OCI-M2 (cell line): ENCODE measurements around the gene ZNF557.

Experiments used
- DNase-seq: peaks from one replicate; lab custom pipeline; 2025; ENCODE audit not compliant: unreplicated experiment; lab: John Stamatoyannopoulos, UW

Gene ZNF557

DNA sequence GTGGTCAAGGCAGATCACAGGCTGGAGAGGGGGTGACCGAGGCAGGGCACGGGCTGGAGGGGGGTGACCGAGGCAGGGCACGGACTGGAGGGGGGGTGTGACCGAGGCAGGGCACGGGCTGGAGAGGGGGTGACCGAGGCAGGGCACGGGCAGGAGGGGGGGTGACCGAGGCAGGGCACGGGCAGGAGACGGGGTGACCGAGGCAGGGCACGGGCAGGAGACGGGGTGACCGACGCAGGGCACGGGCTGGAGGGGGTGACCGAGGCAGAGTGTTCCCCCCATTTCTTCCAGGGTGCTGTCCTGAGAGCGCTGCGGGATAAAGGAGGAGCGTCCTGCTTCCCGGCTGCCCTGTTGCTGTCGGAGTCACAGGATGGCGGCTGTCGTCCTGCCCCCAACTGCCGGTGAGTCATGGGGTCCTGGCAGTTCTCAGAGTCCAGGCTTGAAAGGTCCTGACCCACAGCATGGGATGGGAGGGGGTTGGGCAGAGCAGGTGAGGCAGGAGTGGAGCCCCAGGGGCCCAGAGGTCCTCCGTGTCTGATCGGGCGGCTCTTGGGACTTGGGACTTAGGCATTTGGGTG is 5.3 kb downstream of the ZNF557 start:
- DNase-seq = no peak

DNA sequence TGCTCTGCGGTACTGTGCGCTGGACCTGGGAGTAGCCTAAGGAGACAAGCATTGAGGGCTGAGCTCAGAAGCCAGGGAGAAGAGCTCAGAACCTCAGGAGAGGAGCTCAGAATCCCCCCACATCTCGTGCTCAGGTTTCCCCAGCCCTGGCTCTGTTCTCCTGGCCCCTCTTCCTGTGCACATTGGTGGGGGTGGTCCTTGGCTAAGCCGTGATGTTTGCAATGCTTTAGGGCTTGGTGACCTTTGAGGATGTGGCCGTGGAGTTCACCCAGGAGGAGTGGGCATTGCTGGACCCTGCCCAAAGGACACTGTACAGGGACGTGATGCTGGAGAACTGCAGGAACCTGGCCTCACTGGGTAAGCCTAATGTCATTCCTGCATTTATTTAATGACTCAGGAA is 6.6 kb downstream of the ZNF557 start:
- DNase-seq = no peak

DNA sequence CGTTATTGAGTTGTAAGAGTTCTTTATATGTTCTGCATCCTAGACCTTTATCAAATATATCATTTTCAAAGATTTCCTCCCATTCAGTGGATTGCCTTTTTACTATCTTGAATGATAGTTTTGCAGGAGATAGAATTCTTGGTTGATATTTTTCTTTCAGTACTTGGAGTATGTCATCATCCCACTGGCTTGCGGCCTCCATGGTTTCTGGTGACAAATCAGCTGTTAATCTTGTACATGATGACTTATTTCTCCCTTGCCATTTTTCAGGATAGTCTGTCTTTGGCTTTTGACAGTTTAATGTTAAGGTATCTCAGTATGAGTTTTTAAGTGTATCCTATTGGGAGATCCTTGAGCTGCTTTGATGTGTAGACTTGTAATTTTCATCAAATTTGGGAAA is 8.5 kb downstream of the ZNF557 start:
- DNase-seq = no peak

DNA sequence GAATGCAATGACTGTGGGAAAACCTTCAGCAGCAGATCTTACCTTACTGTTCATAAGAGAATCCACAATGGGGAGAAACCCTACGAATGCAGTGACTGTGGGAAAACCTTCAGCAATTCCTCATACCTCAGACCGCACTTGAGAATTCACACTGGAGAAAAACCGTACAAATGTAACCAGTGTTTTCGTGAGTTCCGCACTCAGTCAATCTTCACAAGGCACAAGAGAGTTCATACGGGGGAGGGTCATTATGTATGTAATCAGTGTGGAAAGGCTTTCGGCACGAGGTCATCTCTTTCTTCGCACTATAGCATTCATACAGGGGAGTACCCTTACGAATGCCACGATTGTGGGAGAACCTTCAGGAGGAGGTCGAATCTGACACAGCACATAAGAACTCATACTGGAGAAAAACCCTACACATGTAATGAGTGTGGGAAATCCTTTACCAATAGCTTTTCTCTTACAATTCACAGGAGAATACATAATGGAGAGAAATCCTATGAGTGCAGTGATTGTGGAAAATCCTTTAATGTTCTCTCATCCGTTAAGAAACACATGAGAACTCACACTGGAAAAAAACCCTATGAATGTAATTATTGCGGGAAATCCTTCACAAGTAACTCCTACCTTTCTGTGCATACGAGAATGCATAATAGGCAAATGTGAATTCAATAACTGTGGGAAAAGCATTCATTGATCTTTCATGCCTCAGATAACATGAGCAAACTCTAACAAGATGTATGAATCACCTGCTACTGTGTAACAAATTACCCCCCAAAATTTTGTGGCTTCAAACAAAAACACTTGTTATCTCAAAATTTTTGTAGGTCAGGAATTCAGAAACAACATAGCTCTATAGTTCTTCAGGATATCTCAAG is 13.8 kb downstream of the ZNF557 start:
- DNase-seq = no peak

DNA sequence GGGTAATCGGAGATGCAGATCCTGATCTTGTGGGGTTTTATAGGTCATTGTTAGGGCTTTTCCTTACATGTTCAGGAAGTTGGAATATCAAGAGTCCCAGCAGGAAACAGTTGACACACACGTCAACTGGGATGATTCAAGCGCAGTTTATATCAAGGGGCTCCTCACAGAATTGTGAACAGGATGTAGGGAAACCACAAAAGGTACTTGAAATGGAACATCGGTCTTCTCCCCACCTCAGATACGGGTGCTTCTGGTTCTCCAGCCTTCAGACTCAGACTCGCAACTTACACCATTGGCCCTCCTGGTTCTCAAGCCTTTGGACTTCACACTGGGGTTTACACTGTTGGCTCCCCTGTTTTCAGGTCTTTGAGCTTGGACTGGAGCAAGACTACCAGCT is 19.5 kb downstream of the ZNF557 start:
- no peak for DNase-seq

DNA sequence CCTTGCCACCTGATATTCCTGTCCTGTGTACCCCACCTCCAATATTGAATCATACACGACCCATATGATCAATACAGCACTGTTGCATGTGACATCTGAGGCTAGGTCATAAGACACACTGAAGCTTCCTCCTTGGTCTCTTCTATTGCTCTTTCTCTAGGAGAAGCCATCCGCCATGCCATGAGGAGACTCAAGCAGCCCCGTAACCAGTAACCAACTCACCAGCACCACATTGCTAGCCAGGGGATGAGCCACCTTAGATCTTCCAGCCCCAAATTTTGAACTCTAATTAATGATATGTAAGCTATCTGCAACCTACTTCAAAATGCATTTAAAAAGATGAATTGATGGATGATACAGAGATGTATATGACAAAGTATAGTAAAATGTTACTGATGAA is 28.6 kb downstream of the ZNF557 start:
- DNase-seq = no peak

DNA sequence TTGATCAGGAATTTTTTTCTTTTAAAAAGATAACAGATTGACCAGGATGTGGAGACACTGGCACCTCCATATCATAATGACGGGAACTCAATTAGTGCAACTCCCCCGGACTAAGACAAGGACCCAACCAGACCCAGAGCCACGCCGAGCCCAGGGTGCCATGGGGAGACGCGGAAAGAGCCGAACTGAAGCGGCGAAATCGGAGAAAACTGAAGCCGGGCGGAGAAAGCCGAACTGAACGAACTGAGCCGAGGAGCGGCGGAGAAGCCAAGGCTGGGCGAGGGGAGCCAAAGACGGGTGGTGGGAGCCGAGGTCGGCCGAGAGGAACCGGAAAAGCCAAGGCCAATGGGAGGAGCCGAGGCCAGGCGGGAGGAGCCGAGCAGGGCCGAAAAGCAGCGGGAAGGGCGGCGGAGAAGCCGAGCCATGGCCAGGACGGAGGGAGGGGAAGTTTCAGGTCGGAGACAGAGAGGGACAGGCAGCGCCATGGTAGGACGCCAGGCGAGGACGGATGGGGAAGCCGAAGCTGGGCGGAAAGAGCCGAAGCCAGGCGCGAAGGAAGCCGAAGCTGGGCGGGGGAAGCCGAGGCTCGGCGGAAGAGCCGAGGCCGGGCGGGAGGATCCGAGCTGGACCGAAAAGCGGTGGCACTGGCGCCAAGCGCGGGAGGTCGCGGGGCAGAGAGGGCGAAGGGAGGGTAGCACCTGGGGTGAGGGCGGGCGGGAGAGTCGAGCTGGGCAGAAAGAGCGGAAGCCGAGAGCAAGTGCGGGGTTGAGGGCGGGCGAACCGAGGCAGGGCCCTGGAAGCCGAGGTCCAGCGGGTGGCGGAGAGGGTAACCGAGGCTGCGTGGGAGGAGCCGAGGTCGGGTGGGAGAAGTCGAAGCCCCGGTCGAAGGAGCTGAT is 29.4 kb downstream of the ZNF557 start:
- DNase-seq = peak; percentile 52

DNA sequence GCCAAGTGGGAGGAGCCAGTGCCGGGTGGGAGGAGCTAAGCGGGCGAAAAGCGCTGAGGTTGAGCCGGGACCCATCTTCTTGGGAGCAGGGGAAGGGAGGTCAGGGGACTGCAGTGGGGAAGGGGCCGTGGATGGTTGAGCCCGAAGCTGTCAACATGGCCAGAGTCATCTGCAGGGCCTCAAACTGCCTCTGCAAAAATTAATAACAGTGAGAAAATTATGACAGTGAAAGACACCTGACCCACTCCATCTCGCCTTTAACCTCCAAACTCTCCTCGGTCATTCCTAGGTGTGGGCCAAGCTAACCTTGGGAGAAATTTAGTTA is 30.1 kb downstream of the ZNF557 start:
- no peak for DNase-seq

DNA sequence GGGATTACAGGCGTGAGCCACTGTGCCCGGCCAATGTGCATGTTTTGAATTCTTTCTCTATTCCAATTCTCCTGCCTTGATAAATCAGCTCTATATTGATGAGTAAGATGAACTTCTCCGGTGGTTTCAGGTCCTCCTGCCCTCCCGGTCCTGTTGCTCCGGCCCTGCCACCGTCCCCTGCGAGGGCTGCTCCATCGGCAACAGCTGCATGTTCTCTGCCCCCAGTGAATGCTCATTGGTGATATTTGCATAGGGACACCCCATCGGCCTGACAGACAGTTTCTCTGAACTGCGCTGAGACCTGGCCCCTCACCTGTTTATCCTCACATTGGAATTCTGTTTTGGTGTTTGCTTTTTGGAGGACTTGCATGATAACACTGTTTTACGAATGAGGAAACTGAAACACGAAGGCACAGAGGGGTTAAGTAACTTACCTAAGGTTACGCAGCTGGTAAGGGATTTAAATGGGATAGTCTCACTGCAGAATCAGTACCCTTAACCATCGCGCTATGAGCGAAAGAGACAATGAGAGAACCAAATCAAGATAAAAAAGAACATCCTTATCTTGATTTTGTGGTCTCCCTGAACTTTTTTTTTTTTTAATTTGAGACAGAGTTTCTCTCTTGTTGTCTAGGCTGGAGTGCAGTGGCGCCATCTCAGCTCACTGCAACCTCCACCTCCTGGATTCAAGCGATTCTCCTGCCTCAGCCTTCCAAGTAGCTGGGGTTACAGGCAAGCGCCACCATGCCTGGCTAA is 32.2 kb downstream of the ZNF557 start:
- no peak for DNase-seq

DNA sequence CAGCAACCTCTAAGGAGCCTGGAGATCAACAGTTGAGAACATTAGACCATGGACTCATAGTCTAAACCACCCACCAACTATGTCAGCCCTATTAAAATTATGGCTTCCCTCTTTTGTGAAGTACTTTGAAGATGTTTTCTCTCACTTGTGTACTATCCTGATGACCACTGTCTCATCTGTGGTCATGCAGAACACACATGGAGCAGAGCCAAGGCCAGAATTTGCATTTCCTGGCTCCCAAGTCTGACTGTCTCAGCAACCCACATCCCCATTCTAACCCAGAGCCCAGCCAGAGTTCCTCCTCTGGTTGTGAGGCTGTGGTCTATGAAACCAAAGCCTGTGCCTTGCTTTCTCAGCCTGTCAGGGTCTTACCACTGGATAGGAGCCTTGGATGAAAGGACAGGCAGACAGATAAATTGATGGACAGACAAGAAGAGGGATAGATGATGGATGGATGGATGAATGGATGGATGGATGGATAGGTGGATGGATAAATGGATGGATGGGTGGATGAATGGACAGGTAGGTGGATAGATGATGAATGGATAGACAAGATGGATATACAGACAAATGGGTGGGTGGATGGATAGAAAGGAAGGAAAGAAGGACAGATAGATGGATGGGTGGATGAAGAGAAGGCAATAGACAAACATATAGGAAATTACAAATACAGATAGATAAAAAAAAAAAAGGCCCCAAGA is 35.4 kb downstream of the ZNF557 start:
- DNase-seq = no peak

DNA sequence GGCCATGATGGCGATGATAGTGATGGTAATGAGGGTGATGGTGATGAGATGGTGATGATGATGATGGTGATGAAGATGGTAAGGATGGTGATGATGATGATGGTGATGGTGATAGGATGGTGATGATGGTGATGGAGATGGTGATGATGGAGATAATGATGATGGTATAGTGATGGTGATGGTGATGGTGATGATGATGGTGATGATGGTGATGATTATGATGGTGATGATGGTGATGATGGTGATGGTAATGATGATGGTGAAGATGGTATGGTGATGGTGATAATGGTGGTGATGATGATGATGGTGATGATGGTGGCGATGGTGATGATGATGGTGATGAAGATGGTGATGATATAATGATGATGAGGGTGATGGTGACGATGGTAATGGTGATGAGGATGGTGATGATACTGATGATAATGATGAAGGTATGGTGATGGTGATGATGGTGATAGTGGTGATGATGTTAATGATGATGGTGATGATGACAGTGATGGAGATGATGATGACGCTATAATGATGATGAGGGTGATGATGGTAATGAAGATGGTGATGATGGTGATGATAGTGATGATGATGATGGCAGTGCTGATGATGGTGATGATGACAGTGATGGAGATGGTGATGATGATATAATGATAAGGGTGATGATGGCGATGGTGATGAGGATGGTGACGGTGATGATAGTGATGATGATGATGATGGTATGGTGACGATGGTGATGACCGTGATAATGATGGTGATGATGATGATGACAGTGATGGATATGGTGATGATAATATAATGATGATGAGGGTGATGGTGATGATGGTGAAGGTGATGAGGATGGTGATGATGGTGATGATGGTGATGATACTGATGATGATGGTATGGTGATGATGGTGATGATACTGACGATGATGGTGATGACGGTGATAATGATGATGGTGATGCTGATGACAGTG is 37.5 kb downstream of the ZNF557 start:
- DNase-seq = no peak

DNA sequence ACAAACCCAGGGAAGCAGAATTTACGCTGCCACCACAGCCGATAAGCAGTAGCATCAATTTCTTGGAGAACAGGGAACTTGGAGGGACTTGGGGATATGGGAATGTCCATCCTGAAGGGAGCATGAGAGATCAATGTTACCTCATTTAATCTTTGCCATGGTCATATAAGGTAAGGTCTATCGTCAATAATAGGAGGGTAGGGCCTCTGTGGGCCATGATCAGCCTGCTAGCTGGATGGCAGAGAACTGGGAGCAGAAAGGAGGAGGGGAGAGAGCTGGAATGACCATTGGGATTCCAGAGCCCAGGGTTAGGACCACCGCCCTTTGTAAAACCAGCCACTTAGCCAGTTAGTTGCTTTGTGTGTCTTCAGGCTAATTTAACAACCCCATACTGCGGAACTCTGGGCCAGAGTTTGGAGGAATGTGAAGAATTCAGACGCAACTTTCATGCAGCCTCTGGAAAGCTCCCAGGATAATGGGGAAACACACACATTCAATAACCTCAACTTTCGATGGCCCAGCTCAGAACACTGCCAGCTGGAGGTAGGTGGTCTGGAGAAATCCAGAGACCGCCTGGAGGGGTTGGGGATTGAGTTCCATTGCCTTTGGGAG is 40.3 kb downstream of the ZNF557 start:
- no peak for DNase-seq

DNA sequence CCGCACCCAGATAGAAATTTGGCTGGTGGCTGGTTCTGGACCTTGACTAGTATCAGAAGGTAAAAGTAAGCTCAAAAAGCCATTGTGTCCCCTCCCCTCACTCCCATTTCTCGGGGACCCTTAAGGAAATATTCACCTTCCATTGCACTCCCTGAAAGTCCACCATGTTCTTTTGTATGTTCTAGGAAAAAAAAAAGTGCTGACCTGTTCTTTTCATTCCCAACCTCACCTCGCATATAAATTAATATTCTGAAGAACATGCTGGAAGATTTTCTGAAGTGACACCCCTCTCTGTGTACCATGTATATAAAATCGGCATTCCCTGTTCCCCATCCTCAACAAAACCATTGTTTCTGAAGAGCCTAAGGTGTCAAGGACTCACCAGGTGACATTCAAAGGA is 43.2 kb downstream of the ZNF557 start:
- no peak for DNase-seq

DNA sequence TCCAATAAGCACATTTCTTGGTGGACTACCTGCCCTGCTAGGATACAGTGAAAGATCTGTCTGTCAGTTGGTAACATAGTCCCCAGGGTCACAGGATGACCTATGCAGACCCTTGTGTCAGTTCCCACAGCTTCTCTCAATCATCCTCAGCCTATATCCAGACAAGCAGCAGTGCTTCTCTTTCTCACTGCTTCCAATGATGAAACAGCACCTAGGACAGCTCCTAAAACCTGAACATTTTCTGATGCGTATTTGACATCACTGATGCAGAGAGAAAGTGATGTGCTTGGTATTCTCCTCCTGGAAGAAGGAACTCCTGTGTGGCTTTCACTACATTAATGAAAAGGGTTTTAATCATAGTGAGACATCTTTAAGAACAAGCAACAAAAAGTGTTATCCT is 43.7 kb downstream of the ZNF557 start:
- DNase-seq = no peak

DNA sequence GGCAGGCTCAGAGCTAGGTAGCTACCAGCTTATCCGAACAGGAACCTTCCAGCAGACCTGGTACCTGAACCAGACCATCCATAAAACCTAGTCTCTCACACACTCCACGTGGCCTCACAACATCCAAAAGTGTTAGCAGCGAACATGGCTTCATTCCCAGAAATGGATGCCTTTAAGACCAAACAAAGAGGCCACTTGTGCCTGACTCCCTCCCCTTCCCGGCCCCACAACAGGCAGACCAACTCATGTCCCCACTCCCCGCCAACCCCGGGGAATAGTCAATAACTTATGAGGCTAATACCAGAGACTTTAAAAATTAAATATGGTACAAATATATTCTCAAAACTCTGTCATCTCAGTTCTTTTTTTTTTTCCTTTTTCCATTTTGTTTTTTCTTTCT is 46.2 kb downstream of the ZNF557 start:
- DNase-seq = no peak

DNA sequence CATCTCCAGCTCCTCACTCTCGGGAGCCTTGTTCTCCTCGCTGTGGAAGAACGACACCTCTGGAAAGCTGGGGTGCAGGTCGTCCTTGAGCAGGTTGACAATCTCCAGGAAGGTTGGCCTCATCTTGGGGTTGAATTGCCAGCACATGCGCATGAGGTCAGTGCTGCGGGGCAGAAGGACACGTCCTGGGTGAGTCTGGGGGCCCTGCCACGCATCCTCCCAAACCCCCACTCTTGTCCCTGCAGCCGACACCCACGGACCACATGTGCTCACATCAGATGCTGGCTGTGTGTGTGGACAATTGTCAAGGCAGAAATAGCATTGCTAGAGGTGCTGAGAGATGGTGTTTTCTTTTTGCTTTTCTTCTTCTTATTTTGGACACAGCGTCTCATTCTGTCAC is 47.7 kb downstream of the ZNF557 start:
- no peak for DNase-seq

DNA sequence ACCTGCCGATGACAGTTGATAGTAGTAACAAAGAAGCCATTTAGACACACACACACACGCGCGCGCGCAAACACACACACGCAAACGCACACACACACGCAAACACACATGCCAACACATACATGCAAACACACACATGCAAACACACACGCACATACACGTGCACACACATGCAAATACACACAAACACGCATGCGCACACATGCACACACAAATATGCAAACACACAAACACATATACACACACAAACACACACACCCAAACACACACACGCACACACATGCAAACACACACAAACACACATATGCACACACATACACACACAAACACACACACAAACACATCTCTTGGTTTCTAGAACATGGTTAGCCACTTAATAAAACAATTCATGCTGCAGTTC is 50.1 kb downstream of the ZNF557 start:
- DNase-seq = no peak

DNA sequence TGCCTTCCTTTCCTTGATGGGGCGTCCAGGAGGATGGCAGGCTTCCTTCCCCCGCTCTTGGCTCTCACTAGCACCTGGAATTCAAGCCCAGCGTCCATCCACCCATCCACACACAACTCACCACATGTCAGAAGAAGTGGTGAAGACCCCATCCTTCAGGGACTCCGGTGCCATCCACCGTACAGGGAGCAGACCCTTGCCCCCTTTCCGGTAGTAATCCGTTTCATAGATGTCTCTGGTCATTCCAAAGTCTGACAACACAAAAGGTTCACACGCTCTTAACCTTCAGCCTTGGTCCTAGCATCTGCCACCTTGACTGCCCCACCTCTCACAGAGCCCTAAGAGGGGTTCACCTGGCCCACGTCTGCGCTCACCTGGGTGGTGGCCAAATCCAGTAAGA is 51.0 kb downstream of the ZNF557 start:
- DNase-seq = no peak

DNA sequence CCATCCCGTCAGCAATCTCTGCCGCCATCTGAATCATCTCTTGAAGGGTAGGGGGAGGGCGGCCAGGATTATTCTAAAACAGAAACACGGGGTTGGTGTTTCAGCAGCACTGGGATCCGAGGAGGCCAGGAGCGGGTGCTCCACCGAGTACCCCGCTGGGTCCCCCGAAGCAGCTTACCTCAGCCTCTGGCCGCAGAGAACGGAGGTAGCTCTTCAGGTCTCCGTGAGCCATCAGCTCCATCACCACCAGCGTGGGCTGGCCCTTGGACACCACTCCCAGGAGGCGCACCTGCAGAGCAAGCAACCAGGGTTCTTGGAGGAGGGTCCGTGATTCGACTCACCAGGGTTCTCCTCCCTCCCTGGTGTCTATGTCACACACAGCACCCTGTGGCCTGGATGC is 53.2 kb downstream of the ZNF557 start:
- DNase-seq = no peak
